Islet precursor cell (in vitro differentiated cells): Measurements from ENCODE around the gene RNU1-4.
"Not testable (repeated sequence)": the region's sequence is repeated elsewhere in the genome, so short reads cannot be mapped to it uniquely, and the experiment has no call there.

ENCODE experiments used
- DNase-seq: peaks from one replicate; pipeline ENCODE4 v3.0.0-alpha.2; 2018

The RNU1-4 gene

GRCh38 chr1:16740047-16740964, at the start of gene RNU1-4:
Gene RNU1-4, plus strand, starts transcription at chr1:16740516.
- DNase-seq, result not testable (repeated sequence)

GRCh38 chr1:16690971-16691682, 49.2 kb upstream of the RNU1-4 start:
- not testable (repeated sequence) for DNase-seq

DNA sequence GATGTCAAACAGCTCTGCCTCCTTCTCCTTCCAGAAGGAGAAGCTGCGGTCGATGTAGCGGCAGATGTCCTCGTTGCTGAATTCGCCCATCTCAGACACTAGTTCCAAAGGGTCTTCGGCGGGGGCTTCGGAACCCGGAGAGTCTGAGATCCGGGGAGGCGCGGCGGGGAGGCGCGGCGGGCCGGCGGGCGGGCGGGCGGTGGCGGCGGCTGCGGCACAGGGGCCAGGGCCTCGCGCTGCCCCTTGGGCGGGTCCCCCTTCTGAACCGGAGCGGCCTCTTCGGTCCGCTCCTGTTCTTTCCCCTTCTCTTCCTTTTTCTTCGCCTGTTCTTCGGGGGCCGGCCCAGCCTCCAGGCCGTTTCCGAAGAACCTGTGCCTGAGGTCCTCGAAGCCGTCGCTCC, 48.0 kb upstream of the RNU1-4 start:
- not testable (repeated sequence) for DNase-seq

DNA sequence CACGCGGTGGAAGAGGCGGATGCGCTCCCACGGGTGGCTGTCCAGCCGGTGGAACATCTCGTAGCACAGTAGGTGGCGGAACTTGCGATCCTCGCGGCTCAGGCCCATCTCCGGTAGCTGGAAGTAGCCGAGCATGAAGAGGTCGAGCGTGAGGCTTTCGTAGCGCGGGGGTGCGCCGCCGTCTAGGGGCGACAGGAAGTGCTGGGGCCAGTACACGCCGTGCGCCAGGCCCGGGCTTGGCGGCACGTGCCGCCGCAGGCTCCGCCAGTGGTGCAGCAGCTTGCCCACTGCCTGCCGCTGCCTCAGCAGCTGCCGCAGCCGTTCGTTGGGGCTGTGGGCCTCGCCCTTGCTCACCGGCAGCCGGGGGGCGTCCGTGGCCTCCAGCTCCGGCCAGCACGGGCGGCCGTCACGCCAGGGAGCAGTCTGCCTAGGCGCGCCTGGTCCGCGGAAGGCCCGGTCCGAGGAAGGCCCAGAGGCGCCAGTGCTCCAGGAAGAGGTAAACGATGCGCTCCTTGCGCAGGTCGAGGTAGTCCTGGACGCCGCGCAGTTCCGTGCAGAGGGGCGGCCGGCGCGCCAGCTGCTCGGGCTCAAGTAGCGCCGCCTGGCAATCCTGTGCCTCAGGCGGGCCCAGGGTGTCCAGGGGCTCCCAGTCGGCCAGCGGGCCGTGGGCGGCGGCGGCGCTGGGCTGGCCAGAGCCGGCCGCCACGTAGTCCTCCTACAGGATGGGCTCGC, 47.4 kb upstream of the RNU1-4 start:
- DNase-seq, result not testable (repeated sequence)

GRCh38 chr1:16693449-16694307, 46.6 kb upstream of the RNU1-4 start:
- DNase-seq, result not testable (repeated sequence)

GRCh38 chr1:16694308-16694702, 46.0 kb upstream of the RNU1-4 start:
- DNase-seq, result not testable (repeated sequence)

- peak; percentile 66 for DNase-seq
Observed at GRCh38 chr1:16696507-16697150, 43.7 kb upstream of the RNU1-4 start.

- not testable (repeated sequence) for DNase-seq
Observed at GRCh38 chr1:16697152-16697551, 43.2 kb upstream of the RNU1-4 start.

DNA sequence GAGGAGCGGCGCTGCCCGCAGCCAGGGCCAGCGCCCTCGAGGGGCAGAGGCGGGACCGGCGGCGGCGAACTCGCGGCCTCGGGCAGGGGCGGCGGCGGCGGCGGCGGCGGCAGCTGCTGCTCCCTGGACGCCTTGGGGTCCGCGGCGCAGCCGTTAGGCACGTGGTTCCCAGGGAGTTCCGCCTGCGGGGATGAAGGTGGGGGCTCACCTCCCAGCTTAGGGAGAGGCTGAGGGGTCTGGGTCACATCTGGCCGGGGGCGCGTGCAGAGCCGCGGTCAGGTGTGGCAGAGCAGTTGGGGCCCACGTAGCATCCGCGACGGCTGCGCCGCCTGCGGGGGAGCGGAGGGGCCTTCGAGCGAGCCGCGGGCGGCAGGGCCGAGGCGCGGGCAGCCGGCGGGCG, 40.9 kb upstream of the RNU1-4 start:
- not testable (repeated sequence) for DNase-seq

DNA sequence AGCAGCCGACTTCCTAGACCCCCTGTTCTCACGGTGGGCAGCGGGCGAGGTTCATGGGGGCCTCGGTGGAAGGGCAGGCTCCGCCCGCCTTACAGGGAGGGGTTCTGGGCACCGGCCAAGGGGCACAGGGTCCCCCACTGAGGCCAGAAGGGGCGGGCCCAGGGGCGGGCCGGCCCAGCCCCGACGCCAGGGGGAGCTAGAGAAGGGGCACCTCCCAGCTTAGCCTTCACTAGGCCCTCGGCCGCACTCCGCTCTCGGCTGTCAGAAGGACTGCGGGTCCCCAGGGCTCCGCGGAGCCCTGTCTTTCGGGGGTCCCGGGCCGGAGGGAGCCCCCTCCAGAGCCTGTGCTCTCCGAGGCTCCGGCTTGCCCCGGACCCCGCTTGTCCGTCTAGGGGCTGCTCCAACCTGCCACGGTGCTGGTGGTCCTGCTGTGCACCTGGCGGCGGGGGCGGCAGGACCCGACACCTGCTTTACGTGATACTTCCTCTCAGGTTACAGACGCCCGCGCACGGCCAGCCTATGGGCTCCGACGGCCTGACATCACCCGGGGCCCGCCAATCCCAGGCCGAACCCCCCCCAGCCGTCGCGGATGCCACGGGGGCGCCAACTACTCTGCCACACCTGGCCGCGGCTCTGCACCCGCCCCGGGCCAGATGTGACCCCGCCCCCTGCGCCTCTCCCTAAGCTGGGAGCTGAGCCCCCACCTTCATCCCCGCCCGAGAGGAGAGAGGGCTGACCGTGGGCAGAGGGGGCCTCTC, 40.0 kb upstream of the RNU1-4 start:
- DNase-seq, result not testable (repeated sequence)

DNA sequence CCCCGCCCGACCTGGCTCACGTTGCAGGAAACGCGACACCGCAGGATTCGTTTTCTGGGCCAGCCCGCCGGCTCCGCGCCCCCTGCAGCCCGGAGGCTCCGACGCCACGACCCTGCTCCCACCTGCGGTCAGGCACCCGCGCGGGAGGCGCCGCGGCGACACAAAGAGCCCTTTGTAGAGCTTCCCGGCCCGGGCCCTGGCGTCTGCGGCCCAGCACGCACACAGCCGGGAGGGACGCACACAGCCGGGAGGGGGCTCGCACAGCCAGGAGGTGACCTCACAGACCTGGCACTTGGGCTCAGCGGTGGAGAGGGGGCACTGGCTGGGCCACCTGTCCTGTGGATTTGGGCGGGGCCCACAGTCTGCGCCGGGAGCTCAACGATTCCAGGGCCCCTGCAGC, 39.1 kb upstream of the RNU1-4 start:
- not testable (repeated sequence) for DNase-seq

DNA sequence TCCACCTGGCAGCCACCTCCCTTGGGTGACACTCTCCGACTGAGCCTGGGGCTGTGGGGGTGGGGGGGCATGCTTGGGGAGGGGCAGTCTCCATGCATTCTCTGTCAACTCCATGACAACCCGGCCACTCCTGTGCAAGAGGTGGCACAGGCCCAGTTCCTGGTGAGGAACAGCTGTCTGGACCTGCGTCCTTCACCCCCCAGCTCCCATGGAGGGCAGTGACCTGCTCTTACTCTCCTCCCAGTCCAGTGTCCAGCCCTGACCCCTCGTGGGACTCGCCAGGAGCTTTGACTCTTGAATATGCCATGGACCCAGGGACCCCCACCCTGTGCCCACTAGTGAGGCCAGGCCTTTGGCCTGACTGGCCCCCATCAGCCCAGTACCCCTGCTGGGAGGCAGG, 38.0 kb upstream of the RNU1-4 start:
- not testable (repeated sequence) for DNase-seq

DNA sequence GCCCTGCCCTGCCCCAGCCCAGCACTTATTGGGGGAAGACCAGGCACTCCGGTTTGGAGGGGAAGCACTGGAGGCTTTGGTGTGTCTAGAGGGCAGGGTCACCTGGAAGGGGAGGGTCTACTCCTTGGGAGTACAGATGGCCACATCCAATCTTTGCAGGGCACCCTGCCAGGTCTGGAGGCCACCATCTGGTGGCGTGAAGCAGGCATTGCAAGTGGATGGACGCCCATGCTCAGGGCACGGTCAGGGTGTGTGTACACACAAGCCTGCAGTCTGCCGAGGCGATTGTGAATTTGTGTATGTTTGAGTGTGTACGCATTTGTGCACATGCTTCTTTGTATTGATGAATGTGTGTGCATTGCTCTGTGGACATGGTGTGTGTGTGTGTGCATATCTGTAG, 37.2 kb upstream of the RNU1-4 start:
- DNase-seq, result not testable (repeated sequence)

DNA sequence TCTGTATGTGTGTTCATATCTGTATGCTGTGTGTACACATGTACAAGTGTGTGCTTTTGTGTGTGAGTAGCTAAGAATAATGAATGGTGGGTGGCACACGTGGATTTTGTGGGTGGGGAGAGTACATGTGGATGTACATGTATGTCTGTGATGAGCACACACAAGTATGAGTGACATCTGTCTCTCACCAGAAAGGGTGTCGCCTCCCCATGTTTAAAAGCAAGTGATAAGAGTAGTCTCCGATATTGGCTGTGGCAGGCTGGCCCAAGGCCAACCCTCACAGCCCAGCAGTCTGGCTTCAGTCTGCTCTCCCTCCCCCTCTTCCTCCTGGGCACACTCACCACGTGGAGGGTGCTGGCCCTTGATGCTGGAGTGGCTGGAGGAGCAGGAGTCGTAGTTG, 36.7 kb upstream of the RNU1-4 start:
- DNase-seq, result not testable (repeated sequence)

DNA sequence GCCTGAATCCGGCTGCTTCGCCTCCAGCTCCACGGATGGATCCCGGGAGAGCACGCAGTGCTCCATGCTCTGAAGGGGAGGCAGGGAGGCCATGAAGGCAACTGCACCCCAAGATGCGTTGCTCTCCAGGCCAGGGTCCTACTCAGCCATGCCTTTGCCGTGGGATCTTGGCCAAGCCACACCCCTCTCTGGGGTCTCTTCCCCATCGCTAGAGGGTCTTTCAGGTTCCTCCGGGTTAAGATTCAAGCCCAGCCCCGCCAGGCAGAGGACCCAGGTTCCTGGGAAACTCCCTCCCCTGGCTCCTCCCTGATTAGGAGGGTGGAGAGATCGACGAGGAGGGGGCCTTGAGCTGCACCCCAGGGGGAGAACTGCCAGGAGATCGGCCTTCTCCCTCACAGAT, 36.2 kb upstream of the RNU1-4 start:
- not testable (repeated sequence) for DNase-seq

DNA sequence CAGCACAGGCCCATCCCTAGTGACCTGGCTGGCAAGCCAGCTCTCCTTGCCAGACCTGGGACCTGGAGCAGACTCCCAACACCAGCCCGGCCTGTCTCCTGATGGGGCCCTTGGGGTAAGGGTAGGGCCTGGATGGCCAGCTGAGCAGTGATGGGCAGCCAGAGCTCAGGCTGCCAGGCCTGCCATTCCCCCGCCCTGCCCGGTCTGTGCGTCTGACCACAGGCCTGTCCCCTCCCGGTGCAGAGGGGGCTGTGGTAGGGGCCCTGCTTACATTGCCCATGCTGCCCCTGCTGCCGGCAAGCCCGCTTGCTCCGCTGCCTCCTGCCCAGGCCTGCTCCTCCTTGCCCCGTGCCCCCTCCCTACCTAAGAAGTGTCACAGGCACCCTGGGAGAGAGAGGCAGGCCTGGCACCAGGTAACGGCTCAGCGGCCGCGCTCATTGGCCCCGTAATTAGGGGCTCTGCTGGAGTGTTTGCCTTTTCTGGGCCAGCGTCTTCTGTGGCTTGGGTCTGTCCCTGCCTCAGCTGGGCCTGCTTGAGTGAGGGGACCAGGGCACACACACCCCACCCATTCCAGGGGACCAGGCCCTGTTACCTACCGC, 35.7 kb upstream of the RNU1-4 start:
- not testable (repeated sequence) for DNase-seq

GRCh38 chr1:16706302-16706701, 34.0 kb upstream of the RNU1-4 start:
- not testable (repeated sequence) for DNase-seq

DNA sequence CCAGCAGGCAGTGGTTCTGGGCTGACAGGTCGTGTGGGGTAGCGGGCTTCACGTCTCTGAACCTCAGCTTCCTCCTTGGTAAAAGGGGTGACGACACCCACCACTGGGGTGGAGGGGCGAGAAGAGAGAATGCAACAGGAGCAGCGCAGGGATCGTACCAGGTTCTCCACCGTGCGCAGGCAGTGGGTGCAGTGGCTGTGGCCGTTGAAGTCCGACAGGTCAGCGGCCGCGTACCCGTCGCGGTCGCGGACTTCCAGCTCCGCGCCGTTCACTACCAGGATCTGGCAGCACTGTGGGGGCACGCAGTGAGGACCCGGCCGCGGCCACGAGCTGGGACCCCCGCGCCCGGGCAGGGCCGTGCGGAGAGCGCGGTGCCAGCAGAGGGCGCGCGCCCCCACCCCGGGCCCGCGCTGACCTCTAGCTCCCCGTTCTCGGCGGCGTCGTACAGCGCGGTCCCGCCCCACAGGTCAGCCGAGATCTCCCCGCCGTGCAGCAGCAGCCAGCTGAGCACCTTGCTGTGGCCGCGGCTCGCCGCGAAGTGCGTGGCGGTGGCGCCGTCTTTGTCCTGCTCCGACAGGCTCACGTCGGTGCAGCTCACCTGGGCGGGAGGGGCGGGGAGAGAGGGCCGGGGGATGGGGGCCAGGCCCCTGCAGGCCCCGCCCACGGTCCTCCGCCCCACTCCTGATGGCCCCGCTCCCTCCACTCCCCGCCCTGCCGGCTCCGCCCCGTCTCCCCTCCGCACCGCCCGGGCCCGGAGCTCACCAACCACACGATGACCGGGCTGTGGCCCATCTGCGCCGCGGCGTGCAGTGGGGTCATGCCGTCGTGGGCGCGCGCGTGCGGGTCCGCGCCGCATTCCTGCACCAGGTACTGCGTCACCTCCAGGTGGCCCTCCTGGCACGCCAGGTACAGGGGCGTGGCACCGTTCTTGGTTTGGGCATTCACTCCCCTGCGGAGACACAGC, 32.9 kb upstream of the RNU1-4 start:
- DNase-seq, result not testable (repeated sequence)

DNA sequence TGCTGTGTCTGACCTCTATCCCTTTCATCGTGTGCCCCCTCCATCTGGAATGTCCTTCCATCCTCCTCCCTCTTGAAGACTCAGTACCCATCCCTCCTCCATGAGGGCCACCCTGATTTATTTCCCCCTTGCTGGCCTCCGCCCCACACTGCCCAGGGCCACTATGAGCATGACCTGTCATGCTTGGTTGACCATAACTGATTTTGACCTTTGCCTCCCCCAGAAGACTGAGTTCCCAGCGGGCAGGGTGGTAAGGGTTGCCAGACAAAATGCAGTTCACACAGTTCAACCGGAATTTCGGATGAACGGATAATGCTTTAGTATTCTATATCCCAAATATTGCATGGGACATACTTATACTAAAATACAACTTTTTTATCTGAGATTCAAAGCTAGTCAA, 31.6 kb upstream of the RNU1-4 start:
- DNase-seq, result not testable (repeated sequence)
